NCI-H446 (cell line): ENCODE data around the gene COL18A1.

Source experiments
- DNase-seq, 2 experiments: peaks; one replicate each; lab custom pipeline; 2025; lab: John Stamatoyannopoulos, UW

Gene COL18A1

DNA sequence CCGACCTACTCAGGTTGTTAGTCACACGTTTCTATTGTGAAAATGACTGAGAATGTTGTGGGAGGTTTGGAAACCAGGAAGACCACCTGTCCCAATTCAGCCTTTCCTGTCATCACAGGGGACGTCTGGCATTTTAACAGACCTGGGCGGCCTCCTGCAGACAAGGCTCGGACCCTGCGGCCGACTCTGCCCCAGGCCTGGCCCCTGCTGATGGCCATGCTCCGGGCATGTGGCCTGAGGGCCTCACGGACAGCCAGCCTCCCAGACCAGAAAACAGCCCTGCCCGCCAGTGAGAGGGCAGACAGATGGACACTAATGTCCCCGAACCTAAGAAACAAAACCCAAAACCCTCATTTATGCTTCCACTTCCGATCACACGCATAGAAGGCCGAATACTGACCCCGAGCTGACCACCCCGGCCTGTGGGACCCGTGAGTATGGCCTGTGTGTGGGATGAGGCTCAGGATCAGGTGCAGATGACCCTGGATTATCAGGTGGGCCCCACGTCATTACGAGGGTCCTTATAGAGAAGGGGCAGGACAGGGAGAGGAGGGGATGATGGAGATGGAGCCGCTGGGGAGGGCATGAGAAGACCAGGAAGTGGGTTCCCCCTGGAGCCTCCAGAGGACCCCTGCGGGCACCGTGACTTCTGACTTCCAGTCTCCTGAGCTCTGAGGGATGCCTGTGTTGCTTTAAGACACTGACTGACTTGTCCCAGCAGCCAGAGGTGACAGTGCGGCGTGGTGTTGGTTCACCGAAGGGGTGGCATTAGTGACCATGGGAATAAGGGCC, 9.6 kb downstream of the COL18A1 start:
- no peak for DNase-seq

GRCh38 chr21:45415188-45415942, 10.4 kb downstream of the COL18A1 start:
- no peak for DNase-seq

- DNase-seq, result no peak
Measured at GRCh38 chr21:45415943-45416611, 11.1 kb downstream of the COL18A1 start.

GRCh38 chr21:45416620-45417019, 11.7 kb downstream of the COL18A1 start:
- no peak for DNase-seq

DNA sequence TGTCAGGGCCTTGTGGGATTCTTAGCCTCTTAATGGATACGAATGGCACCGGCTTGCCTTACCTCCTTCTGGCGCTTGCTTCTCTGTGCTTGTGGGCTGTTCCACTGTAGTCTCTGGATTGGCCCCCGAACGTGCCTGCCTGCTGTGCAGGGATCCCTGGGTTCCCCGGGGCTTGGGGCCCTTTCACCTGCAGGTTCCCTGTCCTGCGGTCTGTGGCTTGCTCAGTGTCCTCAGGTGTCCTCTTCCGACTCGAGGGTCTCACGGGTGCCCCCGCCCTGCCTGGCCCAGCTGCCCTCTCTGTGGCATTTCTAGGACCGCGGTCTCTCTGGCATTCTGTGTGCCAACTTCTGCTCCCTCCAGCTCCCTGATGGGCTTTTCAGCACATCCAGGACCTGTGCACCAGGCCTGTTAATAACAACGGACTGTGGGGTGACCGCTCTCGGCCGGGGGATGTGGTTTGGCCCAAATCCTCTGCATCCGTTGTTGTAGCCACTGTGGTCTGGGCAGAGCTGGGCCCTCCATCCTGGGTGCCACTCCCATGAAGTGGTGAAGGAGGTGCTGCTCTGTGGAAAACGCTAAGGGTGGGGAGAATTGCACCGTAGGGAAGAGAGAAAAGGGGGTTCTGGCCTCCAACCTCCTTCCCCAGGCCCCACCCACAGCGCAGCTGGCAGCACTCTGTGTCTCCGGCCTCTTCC, 12.4 kb downstream of the COL18A1 start:
- no peak for DNase-seq

- no peak for DNase-seq
Measured at GRCh38 chr21:45417951-45418300, 13.0 kb downstream of the COL18A1 start.

GRCh38 chr21:45418301-45419071, 13.5 kb downstream of the COL18A1 start:
- DNase-seq, result no peak

DNA sequence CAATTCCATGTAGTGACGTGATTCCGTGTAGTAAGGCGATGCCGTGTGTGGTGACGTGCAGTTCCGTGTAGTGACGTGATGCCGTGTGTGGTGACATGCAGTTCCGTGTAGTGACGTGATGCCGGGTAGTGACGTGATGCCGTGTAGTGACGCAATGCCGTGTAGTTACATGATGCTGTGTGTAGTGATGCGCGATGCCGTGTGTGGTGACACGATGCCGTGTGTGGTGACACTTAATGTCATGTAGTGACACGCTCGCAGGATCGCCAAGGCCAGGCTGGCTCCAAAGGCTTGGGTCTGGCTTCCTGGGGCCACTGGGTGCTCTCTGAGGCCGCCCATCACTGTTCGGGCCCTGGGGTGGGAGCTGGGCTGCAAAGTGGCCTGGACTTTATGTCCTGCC, 14.2 kb downstream of the COL18A1 start:
- DNase-seq, result no peak

DNA sequence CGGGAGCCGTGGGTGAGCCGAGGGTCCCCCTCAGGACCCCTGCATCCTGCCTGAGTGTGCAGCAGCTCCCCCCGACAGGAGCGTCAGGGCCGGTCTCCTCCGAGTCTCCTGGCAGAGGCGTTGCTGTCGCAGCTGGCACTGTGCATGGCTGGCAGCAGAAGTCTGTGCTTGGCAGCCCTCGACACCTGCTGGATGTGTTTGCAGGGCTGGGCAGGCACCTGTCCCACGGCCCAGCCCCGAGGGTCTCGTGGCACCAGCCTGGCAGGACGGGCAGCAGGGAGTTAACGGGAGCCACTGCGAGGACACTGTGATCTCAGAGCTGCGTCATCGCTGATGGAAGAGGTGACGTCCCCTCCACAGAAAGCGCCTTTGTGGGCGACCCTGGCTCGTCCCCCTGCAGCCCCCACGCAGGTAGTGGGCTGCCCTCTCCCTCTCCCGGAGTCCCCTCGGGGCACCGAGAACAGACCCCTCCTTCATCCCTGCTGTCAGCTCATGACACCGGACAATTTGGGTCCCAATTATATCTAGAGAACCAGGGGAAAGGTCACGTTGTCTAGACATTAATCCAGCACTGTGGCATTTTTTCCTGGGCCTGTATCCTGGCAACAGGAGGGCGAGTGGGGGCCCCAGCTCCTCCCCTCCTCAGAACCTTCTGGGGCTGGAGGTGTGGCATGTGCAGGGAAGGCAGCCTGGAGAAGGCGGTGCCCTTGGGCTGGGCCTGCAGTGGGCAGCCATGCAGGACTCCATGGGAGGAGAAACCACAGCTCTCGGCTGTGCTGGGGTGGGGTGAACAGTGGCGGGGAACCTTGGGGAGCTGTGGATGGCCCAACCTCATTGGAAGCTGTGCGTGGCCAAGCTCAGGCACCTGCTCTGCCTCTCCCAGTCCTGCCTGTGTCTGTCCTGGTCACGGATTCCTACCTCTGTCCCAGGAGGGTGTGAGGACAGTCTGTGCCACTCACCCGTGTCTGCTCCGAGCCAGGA, 15.4 kb downstream of the COL18A1 start:
- no peak for DNase-seq

- DNase-seq, result no peak
Measured at GRCh38 chr21:45421071-45421845, 16.3 kb downstream of the COL18A1 start.

DNA sequence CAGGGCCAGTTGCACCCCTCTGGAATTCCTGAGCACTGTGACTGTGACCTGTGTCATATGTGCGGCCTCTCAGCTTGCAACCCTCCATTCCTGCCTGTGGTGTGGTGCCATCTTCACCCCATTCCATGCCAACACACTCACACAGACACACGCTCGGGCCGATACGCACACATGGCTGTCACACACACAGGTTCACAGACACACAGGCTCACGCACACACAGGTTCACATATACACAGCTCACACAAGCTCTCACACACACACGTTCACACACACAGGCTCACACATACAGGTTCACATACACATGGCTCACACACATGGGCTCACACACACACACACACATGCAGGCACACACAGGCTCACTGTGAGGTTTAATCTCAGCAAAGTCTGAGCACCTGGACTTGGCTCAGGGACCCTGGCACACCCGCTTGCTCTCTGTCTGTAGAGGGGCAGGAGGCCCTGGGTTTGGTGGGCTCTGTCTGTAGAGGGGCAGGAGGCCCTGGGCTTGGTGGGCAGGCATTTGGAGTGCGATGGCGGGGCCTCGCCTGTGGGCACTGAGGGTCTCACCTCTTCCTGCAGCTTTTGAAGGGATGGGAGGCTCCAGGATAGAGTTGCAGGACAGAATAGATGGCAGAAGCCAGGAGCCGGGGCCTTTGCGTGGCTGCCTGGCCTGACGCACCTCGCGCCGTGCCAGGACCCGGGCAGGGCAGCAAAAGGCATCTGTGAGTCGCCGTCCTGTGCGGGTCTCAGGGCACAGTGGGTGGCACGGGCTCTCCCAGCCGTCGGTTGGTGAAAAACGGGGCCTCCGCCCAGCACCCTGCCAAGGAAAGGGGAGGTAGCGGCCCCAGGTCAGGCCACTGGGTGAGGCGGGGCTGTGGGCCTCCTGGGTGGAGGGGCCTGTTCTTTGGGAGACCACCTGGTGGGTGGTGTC, 17.1 kb downstream of the COL18A1 start:
- DNase-seq, result no peak

DNA sequence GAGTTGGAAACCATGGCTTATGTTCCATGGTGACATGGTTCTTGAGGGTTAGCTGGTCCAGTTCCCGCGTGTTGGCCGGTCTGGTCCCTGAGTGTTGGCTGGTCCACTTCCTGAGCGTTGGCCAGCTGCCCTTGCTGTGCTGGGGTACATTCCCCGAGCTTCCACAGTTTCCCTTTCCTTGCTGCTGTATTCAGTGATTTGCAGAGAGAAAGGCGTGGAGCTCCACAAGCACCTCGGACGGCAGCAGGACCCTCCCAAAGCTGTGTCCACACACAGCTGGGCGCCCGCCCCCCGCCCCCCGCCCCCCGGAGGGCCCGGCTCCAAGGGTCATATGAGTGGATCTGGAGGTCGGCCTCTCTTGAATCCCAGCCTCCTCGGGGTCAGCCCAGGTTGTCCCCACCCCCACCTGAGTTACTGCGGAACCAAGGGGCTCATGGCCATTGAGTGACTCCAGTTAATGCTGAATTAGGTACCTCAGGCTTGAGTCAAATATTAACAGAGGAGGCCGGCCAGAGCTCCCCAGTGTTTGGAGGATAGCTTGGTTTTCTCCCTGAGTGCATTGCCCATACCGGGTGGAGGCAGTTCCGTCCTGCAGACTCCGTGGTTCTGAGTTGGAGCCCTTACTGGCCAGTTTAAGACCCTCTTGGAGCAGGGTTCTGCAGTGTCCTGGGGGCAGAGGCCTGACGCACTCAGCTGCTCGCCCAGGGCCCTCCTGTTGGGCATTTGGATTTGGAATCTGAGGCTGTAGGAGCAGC, 18.4 kb downstream of the COL18A1 start:
- no peak for DNase-seq

DNA sequence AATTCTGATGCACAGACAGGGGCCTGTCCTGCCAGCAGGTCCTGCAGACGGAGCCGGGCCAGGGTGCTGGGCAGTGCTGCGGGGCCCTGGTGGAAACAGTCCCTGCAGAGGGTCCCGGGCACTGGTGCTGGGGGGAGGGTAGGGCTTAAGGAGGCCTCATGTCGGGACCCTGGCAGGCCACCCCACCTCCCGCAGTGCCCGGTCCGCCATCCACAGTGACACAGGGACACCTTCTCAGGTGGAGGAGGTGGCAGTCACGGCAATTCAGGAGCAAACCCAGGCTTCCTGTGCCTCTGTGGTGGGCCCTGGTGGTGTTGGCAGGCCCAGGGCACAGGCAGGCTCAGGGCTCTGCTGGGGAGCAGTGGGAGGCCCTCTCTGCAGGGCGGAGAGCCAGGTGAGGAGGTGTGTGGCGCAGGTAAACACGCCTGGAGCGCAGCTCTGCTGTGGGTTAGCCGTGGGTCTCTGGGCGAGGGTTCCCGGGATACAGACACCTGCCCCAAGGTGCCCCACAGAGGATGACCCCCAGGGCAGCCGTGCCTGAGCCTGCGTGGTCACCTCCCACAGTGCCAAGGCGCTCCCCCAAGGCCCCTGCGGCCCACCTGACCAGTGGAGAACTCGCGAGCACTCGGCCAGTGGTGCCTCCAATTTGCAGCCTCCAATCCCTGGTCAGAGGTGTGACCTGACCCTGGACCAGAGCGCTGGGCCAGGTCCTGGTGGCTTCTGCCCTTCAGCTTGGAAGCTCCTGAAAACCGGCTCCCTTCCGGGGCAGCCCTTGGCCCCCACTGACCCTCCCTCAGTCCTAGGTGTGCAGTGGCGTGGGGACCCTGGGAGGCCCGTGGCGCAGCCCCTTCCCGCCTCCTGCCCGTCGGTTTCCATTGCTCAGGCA, 19.2 kb downstream of the COL18A1 start:
- DNase-seq, result no peak

DNA sequence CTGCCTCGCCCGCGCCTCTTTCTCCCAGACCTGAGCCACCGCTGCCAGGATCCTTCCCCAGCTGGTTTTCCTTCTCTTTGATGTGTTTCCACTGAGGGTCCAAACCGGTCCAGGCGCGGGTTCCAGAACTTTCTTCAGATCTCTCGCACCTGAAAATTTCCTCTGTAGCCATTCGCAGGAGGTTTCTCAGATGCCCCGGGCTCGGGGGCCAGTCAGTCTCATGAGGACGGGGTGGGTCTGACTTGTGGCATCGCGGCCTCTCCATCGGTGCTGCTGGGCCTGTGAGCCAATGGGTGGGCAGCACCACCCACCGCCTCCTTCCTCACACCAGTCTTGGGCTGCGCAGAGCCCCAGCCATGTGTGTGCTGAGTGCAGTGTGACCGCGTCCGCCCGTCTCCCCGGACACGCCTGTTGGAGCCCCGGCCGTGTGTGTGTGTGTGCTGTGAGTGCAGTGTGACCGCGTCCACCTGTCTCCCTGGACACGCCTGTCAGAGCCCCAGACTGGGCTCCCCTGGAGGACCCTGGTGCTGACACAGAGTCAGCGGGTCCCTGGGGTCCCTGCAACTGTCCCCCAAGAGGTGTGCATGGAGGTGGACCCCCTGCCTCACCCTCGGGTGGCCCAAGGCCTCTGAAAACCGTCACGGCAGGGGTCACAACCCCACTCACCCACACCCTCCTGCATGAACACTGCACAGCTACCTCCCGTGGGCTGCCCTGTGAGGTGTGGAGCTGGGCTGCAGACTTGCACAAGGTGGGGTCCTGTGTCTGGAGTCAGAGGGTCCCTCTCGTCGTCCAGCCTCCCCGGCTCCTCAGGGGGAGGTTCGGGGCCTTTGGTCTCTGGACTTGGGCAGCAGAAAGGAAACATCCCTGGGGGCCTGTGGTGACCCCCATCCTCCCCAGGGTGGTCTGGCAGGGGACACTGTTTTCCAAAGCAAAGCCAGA, 20.2 kb downstream of the COL18A1 start:
- no peak for DNase-seq
